AG10803 (cell line): ENCODE results near the gene SNX9.

Experiments
- DNase-seq: peaks from one replicate; pipeline ENCODE4 v3.0.0; 2010; ENCODE audit warnings: low read depth
- H3K4me3 ChIP-seq: 2 replicates; pipeline ENCODE4 v1.5.1; 2011; ENCODE audit warnings: mild to moderate bottlenecking, low read length, control low read depth
- TF ChIP-seq, protein P1 (sequence below): conservative IDR thresholded peaks from 2 replicates; pipeline ENCODE4 v1.5.1; 2011; ENCODE audit warnings: mild to moderate bottlenecking, low read length, control low read depth, inconsistent platforms

Gene SNX9

DNA sequence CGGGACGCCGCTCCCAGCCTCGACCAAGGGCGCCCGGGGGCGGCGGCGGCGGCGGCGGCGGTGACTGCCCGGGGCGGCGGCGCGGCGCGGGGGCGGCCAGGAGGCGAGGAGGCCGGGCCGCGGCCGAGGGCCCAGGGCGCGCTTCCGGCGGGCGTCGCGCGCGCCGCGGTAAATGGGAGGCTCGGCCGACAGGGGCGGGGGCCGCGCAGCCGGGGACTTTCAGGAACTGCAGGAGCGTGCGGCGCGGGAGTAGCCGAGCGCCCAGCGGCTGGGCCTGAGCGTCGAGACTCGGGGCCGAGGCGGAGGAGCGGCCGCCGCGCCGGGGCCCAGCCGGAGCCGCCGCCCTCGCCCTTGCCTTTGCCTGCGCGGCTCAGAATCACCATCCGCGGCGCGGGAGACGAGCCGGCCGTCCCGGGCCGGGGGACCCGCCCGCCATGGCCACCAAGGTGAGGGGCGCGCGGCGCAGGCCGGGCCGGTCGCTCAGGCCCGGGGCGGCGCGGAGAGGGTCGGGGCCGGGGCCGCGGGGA is at the start of gene SNX9:
SNX9 (plus strand) TSS at position 246 of the 527 bp plus-strand sequence; CDS start at position 435, 189 bp downstream.
- peak within 1 kb of the TSS; percentile 83 for H3K4me3 ChIP-seq
- peak; percentile 79 for DNase-seq
- TF ChIP-seq, protein P1, sequence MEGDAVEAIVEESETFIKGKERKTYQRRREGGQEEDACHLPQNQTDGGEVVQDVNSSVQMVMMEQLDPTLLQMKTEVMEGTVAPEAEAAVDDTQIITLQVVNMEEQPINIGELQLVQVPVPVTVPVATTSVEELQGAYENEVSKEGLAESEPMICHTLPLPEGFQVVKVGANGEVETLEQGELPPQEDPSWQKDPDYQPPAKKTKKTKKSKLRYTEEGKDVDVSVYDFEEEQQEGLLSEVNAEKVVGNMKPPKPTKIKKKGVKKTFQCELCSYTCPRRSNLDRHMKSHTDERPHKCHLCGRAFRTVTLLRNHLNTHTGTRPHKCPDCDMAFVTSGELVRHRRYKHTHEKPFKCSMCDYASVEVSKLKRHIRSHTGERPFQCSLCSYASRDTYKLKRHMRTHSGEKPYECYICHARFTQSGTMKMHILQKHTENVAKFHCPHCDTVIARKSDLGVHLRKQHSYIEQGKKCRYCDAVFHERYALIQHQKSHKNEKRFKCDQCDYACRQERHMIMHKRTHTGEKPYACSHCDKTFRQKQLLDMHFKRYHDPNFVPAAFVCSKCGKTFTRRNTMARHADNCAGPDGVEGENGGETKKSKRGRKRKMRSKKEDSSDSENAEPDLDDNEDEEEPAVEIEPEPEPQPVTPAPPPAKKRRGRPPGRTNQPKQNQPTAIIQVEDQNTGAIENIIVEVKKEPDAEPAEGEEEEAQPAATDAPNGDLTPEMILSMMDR = no peak

DNA sequence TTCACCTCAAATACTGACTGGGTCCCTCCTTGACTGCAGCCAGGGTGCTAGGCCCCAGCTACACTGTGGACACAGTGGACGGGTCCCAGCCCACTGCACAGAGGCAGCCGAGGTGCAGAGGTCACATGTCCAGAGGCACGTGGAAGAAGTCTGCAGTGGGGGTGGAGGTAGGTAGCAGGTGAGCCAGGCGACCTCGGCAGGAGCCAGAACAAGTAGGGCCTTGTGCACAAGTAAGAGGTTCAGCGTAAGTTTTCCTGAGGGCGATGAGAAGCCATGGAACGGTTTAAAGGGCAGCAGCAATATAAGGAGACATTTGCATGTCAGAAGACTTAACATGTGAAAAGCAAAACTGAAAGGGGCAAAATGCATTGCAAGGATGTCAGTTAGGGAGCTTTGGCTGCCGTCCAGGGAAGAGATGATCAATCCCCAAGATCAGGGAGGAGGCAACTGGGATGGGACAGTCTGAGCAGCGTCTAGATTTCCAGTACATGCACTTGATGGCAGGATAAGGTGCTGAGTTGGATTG is 49.7 kb upstream of the SNX9 start:
- DNase-seq = no peak
- H3K4me3 ChIP-seq = no peak overlapping the region
- TF ChIP-seq, protein P1 = no peak

DNA sequence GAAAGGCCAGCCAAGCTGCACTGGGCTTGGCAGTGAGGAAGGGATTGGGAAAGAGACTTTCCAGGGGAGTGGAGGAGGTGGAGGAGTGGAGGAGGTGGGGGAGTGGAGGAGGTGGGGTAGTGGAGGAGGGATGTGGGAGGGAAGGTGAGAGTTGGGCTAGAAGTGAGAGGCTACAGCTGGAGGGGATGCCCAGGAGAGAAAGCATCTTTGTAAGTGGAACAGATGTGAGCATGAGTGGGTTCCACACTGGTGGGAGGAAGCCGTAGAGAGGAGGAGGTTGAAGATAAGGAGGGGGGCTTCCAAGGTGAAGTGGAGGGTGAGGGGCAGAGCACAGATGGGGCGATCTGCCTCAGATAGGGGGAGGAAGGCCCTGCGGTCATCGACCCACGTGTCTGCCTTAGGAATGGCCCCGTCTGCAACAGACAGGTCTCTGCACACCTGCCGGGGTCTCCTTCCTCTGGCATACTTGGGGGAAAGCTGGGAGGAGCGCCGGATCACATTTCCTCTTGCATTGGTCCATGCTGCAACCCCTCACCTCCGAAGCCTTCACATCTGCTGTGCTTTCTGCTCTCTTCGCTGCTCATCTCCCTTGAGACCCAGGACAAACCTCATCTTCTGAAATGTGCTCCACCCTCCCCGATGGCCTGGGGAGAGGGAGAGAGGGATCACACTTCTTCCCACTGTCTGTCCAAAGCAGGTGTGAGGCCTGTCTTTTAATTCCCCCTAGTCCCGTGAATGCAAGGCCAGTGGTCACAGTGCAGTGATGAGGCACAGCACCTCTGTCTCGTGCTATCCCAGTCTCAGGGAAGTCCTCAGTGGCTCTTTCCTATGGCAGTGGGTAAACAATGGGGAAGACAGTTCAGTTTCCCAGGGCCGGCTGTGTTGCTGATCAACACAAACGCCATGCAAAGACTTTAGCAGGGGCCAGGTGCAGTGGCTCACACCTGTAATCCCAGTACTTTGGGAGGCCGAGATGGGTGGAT is 48.6 kb upstream of the SNX9 start:
- no peak for DNase-seq
- H3K4me3 ChIP-seq = no peak overlapping the region
- TF ChIP-seq, protein P1 = no peak

DNA sequence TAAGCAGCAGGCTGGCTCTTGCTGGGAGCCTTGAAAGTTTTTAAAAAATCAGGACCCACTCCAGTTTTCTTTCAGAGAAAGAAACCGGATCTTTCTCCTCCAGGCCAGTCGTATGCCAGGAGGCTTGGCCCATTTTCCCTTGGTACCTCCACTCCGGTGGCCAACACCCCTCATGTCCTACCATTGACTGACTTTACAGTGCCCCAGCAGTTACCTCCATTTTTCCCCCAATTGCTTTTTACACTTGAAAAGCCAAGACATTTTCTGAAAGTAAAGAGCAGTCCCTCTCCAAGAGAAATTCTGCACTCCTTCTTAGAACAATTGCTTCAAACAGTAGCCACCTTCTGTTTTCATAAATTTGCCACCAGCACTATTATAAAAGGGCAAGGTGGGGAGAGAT is 47.7 kb upstream of the SNX9 start:
- no peak for DNase-seq
- H3K4me3 ChIP-seq = no peak overlapping the region
- TF ChIP-seq, protein P1 = no peak

DNA sequence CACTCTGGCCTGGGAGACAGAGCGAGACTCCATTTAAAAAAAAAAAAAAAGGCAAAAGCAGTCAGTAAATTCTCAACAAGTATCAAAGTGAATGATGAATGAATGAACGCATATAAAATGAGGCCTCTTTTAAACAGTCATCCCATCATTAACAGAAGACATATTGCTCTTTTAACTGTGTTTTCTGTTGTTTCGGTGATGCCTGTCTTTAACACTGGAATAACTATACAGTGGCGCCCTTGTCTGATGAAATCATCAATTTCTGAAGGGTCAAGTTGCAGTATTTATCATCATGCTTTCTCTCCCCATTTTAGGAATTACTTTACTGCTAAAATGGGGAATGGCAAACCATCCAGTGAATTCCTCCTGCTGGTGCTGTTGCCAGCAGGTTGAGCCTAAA is 45.7 kb upstream of the SNX9 start:
- no peak overlapping the region for H3K4me3 ChIP-seq
- TF ChIP-seq, protein P1 = no peak
- no peak for DNase-seq

DNA sequence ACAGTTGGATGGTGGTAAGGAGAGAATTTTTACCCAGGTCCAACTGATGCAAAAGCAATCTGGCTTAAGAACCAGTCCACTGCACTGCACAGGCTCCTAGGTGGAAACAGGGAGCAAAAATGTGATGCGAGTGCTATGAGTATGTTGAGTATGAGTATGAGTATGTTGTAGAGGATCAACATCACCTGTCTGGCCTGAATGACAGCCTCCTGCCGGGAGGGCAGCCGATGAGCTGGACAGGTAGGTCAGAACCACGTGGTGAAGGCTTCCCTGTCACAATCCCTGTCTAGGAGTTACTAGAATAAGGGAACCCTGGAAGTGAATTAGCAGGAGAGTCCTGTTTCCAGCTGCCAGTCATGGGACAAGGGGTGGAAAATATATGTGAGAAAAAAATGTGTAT is 44.3 kb upstream of the SNX9 start:
- TF ChIP-seq, protein P1 = no peak
- no peak for DNase-seq

More for the DNA sequence above, 44.3 kb upstream of the SNX9 start:
- no peak overlapping the region for H3K4me3 ChIP-seq
